HG03135 (cell line): ENCODE measurements around the gene IL6ST.

Experiments
- ATAC-seq: cut with Tn5 transposase; IDR thresholded peaks from one replicate; pipeline ENCODE4 v1.9.1; 2021; ENCODE audit warnings: mild to moderate bottlenecking, moderate library complexity; ENCODE audit not compliant: unreplicated experiment

IL6ST gene

GRCh38 chr5:55899344-55899743 is 95.4 kb downstream of the IL6ST start:
- no peak for ATAC-seq

DNA sequence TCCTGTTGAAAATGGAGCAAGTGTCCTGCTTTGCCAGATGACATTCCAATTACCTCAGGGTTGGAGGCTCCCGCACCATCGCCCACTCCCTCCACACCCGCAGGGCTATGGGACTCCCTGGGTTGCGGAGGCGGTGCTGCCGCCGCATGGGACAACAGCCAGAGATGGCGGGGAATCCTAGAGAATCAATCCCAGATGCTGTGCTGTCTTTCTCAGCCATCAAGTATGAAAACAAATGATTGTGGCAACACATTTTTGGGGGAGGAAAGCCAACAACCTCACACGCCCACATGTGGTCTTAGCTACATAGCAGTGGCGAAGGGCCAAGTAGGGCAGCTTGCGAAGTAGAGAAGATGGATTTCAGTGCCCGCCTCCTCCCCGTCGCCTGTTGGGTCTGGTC is 96.9 kb downstream of the IL6ST start:
- ATAC-seq, result no peak

DNA sequence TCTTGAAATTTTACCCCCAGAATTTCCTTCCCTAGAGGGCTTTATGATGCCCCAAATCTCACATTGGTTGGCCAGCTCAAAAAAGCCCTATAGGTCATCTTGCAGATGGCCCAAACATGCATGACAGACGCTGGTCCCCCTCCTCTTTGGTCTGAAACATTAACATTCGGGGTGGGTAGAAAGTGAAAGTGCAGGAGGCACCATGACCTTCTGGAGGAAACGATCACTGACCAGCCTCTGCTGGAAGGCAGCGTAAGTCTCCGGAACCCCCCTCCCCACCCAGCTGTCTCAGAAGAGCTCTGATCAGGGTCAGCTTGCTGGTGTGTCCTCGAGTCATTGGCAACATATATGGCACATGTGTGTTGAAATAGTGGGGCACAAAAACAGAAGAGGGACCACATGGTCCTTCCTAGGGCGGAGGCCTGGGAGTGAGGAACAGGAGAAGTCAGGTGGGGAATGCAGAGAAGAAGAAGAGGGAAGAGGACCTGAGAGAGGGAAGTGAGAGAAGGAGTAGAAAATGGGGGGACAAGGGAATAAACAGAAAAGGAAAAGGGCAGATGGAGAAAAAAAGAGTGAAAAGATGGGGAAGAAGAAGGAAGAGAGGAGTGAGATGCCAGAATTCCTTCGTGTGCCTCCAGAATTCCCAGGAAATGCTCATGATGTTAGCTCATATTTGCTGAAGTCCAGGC is 97.4 kb downstream of the IL6ST start:
- no peak for ATAC-seq

DNA sequence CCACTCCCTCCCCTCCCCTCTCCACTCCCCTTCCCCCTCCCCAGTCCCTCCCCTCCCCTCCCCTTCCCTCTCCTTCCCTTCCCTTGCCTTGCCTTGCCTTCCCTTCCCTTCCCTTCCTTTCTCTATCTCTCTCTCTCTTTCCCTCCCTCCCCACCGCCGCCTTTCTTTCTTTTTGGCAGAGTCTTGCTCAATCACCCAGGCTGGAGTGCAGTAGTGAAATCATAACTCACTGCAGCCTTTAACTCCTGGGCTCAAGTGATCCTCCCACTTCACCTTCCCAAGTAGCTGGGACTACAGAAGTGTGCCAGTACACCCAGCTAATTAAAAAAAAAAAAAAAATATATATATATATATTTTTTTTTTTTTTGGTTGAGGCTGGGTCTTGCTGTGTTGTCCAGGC is 98.1 kb downstream of the IL6ST start:
- no peak for ATAC-seq

DNA sequence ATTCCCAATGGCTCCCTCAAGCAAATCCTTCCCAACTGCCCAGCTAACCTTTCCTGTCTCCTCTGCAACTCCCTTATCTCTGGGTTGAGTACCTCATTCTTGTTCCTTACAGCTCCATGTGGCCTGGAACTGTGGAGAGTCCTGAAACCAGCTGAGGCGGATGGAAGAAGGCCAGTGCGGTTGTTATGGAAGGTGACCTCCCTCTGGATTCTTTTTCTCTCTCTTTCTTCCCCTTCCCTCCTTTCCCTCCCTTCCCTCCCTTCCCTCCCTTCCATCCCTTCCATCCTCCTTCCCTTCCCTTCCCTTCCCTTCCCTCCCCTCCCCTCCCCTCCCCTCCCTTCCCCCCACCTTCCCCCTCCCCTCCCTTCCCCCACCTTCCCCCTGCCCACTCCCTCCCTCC is 98.5 kb downstream of the IL6ST start:
- ATAC-seq, result no peak

DNA sequence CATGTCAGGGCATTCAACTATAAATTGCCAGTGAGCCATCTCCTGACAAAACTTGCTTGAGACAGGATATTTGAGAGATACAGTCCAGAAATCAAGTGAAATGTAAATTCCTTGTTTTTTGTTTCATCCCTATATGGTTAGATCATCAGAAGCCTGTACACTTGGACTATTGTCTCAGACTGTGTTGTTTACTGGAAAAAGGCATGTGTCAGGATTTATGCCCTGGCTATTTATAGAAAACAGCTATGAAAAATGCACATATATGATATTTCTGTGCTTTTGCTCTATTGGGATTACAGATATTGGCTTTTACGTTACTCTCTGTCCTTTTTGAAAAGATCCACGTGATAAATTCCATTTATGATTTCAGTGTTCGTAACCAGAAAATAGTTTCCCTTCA is 99.4 kb downstream of the IL6ST start:
- ATAC-seq, result no peak

GRCh38 chr5:55894135-55894534 is 100.6 kb downstream of the IL6ST start:
- ATAC-seq, result no peak

DNA sequence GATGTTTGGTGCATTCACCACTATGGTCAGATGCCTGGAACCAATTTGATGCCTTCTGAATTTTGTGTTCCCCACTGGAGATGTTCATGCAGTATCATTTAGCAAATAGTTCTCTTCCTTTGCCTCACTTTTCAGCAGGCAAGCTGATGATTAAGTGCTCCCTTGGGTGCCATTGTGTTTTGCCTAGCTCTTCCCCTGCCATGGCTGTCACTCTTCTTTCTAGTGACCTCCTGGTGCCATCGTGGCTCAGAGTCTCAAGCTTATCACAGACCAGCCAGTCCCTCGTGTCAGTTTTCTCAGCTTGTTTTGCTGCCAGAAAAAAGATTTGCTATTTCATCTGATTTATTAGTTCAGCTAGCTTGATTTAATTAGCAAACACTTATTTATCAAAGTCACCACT is 102.3 kb downstream of the IL6ST start:
- ATAC-seq, result no peak

DNA sequence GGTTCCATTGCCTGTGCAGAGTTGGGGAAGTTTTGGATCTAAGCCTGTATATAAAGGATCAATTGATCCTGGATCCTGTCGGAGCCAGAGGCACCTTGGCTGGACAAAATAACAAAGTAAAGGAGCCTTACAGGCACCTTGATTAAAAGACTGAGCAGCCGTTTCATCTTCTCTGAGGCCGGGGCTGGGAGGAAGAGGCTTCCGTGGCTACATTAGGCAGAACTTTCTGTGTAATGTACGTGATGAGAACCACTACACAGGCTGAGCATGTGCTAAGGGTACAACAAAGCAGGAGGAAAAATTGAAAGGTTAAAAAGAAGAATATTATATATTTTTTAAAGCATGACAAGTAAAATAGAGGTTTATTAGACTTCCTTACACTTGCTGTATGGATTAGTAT is 106.6 kb downstream of the IL6ST start:
- ATAC-seq, result no peak

- no peak for ATAC-seq
Measured at GRCh38 chr5:55885359-55885758, 109.4 kb downstream of the IL6ST start.
